Measurements from ENCODE around the gene EIF4A2. TPM values are rescaled to one million over a fixed set of nuclear protein-coding genes. Genes with fewer than 3 reads are reported as not detected.

The EIF4A2 gene
- total RNA-seq, 4 donors from 2014 or later = 356 to 655 (median 412) TPM

DNA sequence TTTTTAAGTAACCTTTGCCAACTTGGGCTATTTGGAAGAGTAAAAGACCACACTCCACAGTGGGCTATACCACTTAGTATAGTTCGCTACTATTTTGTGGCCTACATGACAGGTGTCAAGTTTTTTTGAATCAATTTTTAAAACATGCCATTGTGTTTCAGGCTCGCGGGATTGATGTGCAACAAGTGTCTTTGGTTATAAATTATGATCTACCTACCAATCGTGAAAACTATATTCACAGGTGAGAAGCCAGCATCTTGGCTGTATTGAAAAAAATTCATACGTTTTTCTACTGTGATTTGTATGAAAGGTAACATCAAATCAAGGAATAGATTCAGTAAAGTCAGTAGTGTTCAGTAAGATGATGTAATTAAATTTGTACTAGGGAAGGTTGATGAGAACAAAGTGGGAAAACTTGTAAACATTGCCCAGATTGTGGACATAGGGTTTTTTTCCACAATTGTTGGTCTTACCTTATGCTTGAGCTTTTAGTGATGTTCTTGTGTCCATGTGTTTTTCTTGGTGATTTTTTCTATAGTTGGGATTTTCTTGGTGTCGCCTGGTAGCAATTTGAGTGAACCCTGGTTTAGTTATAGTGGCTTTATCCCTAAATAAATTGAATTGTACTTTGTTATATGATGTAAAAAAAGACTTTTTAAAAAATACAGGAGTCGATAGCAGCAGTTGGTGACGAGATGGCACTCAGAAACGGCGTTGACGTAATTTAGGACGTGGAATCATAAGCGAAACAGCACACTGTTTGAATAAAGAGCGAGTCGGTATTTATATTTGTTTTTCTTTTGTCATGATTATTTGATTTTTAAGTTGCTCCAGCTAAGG, 4.5 kb downstream of the EIF4A2 start:
- 84 to 89% methylated on average over 15 of the region's 15 CpGs for WGBS, 2 donors
- DNase-seq = no peak
- H3K9me3 ChIP-seq = no peaks in the 10 kb centered on the region
- intact Hi-C loops (cut with DNase I) = no loop called here
- H3K27me3 ChIP-seq = no peaks in the 10 kb centered on the region
- TF ChIP-seq CTCF (IDR thresholded peaks at IDR 0.05) (no peak), POLR2A (IDR thresholded peaks at IDR 0.05) (no peak)
- no peak overlapping the region for H3K4me3 ChIP-seq (replicated peaks in 1 of 3)
- H3K36me3 ChIP-seq = peaks cover 55 to 61% of the 10 kb centered on the region in 2 donors
- H3K4me1 ChIP-seq = peaks cover 33 to 37% of the 10 kb centered on the region in 2 donors
- no peak overlapping the region for H3K27ac ChIP-seq

- H3K4me3 ChIP-seq (replicated peaks in 1 of 3) = no peak overlapping the region
- no peak for DNase-seq
- H3K27ac ChIP-seq = no peak overlapping the region
- peaks cover 55 to 61% of the 10 kb centered on the region in 2 donors for H3K36me3 ChIP-seq
- H3K27me3 ChIP-seq = no peaks in the 10 kb centered on the region
- intact Hi-C loops (cut with DNase I) = no loop called here
- peaks cover 33 to 37% of the 10 kb centered on the region in 2 donors for H3K4me1 ChIP-seq
- 73 to 82% methylated on average over 13 of the region's 13 CpGs for WGBS, 2 donors
- TF ChIP-seq CTCF (IDR thresholded peaks at IDR 0.05) (no peak), POLR2A (IDR thresholded peaks at IDR 0.05) (no peak)
- H3K9me3 ChIP-seq = no peaks in the 10 kb centered on the region
Observed at GRCh38 chr3:186788482-186789370, 5.3 kb downstream of the EIF4A2 start.

GRCh38 chr3:186789554-186790260, 6.3 kb downstream of the EIF4A2 start:
- Histone ChIP-seq H3K4me1 (peaks cover 31 to 37% of the 10 kb centered on the region in 2 donors), H3K9me3 (no peaks in the 10 kb centered on the region), H3K36me3 (peaks cover 54 to 55% of the 10 kb centered on the region in 2 donors), H3K4me3 (replicated peaks in 1 of 3) (no peak overlapping the region), H3K27ac (no peak overlapping the region), H3K27me3 (no peaks in the 10 kb centered on the region)
- intact Hi-C loops (cut with DNase I) = no loop called here
- WGBS, 2 donors = 67 to 84% methylated on average over 4 of the region's 4 CpGs
- no peak for DNase-seq
- TF ChIP-seq CTCF (IDR thresholded peaks at IDR 0.05) (no peak), POLR2A (IDR thresholded peaks at IDR 0.05) (no peak)

DNA sequence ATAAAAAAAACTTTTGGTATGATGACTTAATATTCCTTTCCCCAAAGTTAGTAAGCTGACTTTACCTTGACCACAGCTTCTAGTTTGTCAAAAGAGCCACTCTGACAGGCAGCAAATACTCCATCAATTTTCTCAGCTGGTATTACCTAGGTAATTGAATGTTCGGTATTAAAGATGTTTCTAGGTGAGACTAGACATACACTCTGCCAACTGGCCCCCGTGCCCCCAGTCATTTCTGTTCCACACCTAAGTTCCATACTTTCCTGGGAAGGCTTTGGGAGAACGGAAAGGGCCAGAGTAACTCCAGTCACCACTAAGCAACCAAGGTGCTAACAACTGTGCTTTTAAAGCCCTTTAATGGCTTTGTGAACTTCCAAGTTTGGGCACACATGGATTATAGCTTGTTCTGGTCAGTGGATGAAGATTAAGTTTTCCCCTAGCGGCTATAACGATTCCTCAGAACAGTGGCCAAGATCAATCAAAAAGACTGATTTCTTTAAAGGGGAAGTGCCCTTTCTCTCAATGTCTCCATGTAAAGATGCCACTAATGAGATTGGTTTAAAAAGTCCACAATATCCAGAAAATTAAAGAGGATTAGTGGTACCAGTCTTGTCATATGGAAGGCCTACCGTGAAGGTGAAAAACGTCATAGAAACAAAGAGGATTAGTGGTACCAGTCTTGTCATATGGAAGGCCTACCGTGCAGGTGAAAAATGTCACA, 7.0 kb downstream of the EIF4A2 start:
- H3K27ac ChIP-seq = no peak overlapping the region
- H3K9me3 ChIP-seq = no peaks in the 10 kb centered on the region
- H3K36me3 ChIP-seq = peaks cover 47 to 50% of the 10 kb centered on the region in 2 donors
- no peak for TF ChIP-seq POLR2A (IDR thresholded peaks at IDR 0.05)
- TF ChIP-seq CTCF (IDR thresholded peaks at IDR 0.05) = no peak
- H3K4me3 ChIP-seq (replicated peaks in 1 of 3) = no peak overlapping the region
- H3K27me3 ChIP-seq = no peaks in the 10 kb centered on the region
- H3K4me1 ChIP-seq = peaks cover 23 to 29% of the 10 kb centered on the region in 2 donors
- WGBS, 2 donors = 77 to 79% methylated on average over 8 of the region's 8 CpGs
- no peak for DNase-seq
- intact Hi-C loops (cut with DNase I) = no loop called here
